Left colon (tissue), 2 donors: Measurements from ENCODE around the gene AGBL4. TPM values are rescaled to one million over a fixed set of nuclear protein-coding genes. Genes with fewer than 3 reads are reported as not detected.

Source experiments
- ATAC-seq: fragments of 200-7000 bp; cut with Tn5 transposase; one replicate; pipeline ENCODE4 v1.9.1; 2020; ENCODE audit warnings: mild to moderate bottlenecking, moderate library complexity
- DNase-seq, 2 donors: peaks; one replicate each; pipeline ENCODE4 v3.0.0-alpha.2; 2020
- intact Hi-C, 2 donors: fragments of 100-400 bp; cut with DNase I in 1 of 2; cut with micrococcal nuclease in 1 of 2; formaldehyde crosslinking; loops; one replicate each; pipeline versions ENCODE4 v1.11.2 to v1.14.0; 2022; cut with DNase I, micrococcal nuclease
- total RNA-seq, 2 donors: library from RNA; stranded (reverse); fragmentation: NEBNext Ultra II Directional; extraction: Animal tissue kit (Norgen Biotek cat#: 25700); gene quantifications; one replicate each; pipeline ENCODE4 v1.2.1, GENCODE V29; 2021
- donor health status: DM: no; HTN: no; CAD: no.
- donor health status: DM: yes; HTN: yes; CAD: no.

AGBL4 gene
- total RNA-seq, 2 donors from 2014 or later, result 0.47 TPM; not detected in 1

GRCh38 chr1:48572134-48572533 lies 1451.6 kb downstream of the AGBL4 start:
- ATAC-seq (no peak), DNase-seq (no peak)
- intact Hi-C loops, result no loop called here

- DNase-seq (no peak), ATAC-seq (no peak)
- intact Hi-C loops, result no loop called here
These were observed 1452.3 kb downstream of the AGBL4 start for GRCh38 chr1:48571303-48571987.

- no peak for ATAC-seq
- no peak for DNase-seq
- intact Hi-C loops, result no loop called here
These were observed 1453.2 kb downstream of the AGBL4 start for GRCh38 chr1:48570568-48570967.

GRCh38 chr1:48568501-48568900 lies 1455.3 kb downstream of the AGBL4 start:
- DNase-seq (no peak), ATAC-seq (no peak)
- intact Hi-C loops, result no loop called here

- ATAC-seq (no peak), DNase-seq (no peak)
These were observed 1457.3 kb downstream of the AGBL4 start for GRCh38 chr1:48566492-48566891.

GRCh38 chr1:48563021-48563420 lies 1460.7 kb downstream of the AGBL4 start:
- intact Hi-C loops, result no loop called here
- no peak for ATAC-seq
- no peak for DNase-seq

More at GRCh38 chr1:48566492-48566891, 1457.3 kb downstream of the AGBL4 start:
- intact Hi-C loops, result no loop called here

GRCh38 chr1:48561444-48561843 lies 1462.3 kb downstream of the AGBL4 start:
- intact Hi-C loops, result no loop called here
- DNase-seq (no peak), ATAC-seq (no peak)

GRCh38 chr1:48560577-48560976 lies 1463.2 kb downstream of the AGBL4 start:
- intact Hi-C loops, result no loop called here
- DNase-seq (no peak), ATAC-seq (no peak)

- DNase-seq (no peak), ATAC-seq (no peak)
- intact Hi-C loops, result no loop called here
These were observed 1463.6 kb downstream of the AGBL4 start for GRCh38 chr1:48560116-48560515.

GRCh38 chr1:48558366-48558765 lies 1465.4 kb downstream of the AGBL4 start:
- intact Hi-C loops, result no loop called here
- no peak for ATAC-seq
- no peak for DNase-seq

- ATAC-seq (no peak), DNase-seq (no peak)
- intact Hi-C loops, result no loop called here
These were observed 1467.4 kb downstream of the AGBL4 start for GRCh38 chr1:48556186-48556850.

- ATAC-seq (no peak), DNase-seq (no peak)
- intact Hi-C loops, result no loop called here
These were observed 1468.5 kb downstream of the AGBL4 start for GRCh38 chr1:48555271-48555670.

- ATAC-seq (no peak), DNase-seq (no peak)
- intact Hi-C loops, result no loop called here
These were observed 1470.7 kb downstream of the AGBL4 start for GRCh38 chr1:48552903-48553606.

GRCh38 chr1:48552420-48552819 lies 1471.3 kb downstream of the AGBL4 start:
- no peak for DNase-seq
- intact Hi-C loops, result no loop called here
- ATAC-seq, result no peak

GRCh38 chr1:48548985-48549384 lies 1474.8 kb downstream of the AGBL4 start:
- ATAC-seq (no peak), DNase-seq (no peak)
- intact Hi-C loops, result no loop called here

GRCh38 chr1:48547561-48548220 lies 1476.1 kb downstream of the AGBL4 start:
- DNase-seq (no peak), ATAC-seq (no peak)
- intact Hi-C loops, result no loop called here

GRCh38 chr1:48543854-48544253 lies 1479.9 kb downstream of the AGBL4 start:
- intact Hi-C loops, result no loop called here
- no peak for ATAC-seq
- no peak for DNase-seq

- intact Hi-C loops, result no loop called here
- ATAC-seq, result no peak
These were observed 1483.2 kb downstream of the AGBL4 start for GRCh38 chr1:48540587-48540986.

GRCh38 chr1:48536477-48536876 lies 1487.3 kb downstream of the AGBL4 start:
- no peak for ATAC-seq
- intact Hi-C loops, result no loop called here
- DNase-seq, result no peak

More at GRCh38 chr1:48540587-48540986, 1483.2 kb downstream of the AGBL4 start:
- no peak for DNase-seq

- intact Hi-C loops, result no loop called here
- ATAC-seq, result no peak
- no peak for DNase-seq
These were observed 1490.8 kb downstream of the AGBL4 start for GRCh38 chr1:48532976-48533375.
